Motor neuron (in vitro differentiated cells): Measurements from ENCODE around the gene FGD5. TPM values are rescaled to one million over a fixed set of nuclear protein-coding genes. Genes with fewer than 3 reads are reported as not detected.

Experiments used
- ATAC-seq, 8 experiments: fragments of 200-7000 bp; cut with Tn5 transposase; replicated peaks in 6 of 8; 2 replicates each; pipeline ENCODE4 v1.8.0; 2021; ENCODE audit warnings: mild to moderate bottlenecking in 8 of 8, moderate library complexity in 8 of 8
- H3K27ac ChIP-seq, 2 donors: fragments of 250-450 bp; sonication (Bioruptor Pico); 2 replicates each; pipeline ENCODE4 v1.9.0; 2021; ENCODE audit warnings: antibody characterized with exemption in 2 of 2, mild to moderate bottlenecking in 2 of 2, moderate library complexity in 1 of 2
- H3K4me1 ChIP-seq, 2 donors: fragments of 250-450 bp; sonication (Bioruptor Pico); replicated peaks in 1 of 2; 2 replicates each; pipeline ENCODE4 v1.6.1; 2021; ENCODE audit warnings: antibody characterized with exemption in 2 of 2, mild to moderate bottlenecking in 2 of 2, moderate library complexity in 1 of 2
- H3K4me3 ChIP-seq, 5 donors: fragments of 250-450 bp; sonication (Bioruptor Pico); 2 replicates each; pipeline ENCODE4 v1.9.0; 2021; ENCODE audit warnings: antibody characterized with exemption in 5 of 5, mild to moderate bottlenecking in 5 of 5, moderate library complexity in 4 of 5
- WGBS, 10 experiments: fragments of 450-650 bp; shearing (Covaris generic); methylation state at CpG; one replicate each; pipeline ENCODE4 v1.0.0; 2022; 5-methylcytosine and 5-hydroxymethylcytosine counted together
- in situ Hi-C, 9 experiments: fragments of 400-800 bp; cut with MboI; loops; one replicate each; pipeline ENCODE4 v1.15.0; 2021; ENCODE audit warnings: low sequenced_read_pairs in 9 of 9, low pct_unique_long_range_greater_than_20kb in 2 of 9; ENCODE audit not compliant: unreplicated experiment in 9 of 9
- total RNA-seq, 8 experiments: library from RNA; unstranded; fragments of 300-600 nt; gene quantifications; 2 replicates each; pipeline versions ENCODE4 v1.2.3 to v1.2.4, GENCODE V29; 2022

FGD5 gene
- total RNA-seq, 8 experiments from 2014 or later, result 0.73 to 114 (median 4.0) TPM

GRCh38 chr3:14791343-14791945 is 27.3 kb upstream of the FGD5 start:
- in situ Hi-C loops, result loop anchor here in 5 of 9 experiments (10.0 to 25.0 kb wide), 2 partner anchors 121 to 123 kb away; no protein-coding TSS in a partner anchor
- Histone ChIP-seq H3K4me1 (peaks cover 7 to 11% of the 10 kb centered on the region in 2 donors), H3K27ac (no peak overlapping the region), H3K4me3 (no peak overlapping the region)
- ATAC-seq, result peak; percentile 57 to 91 (median 78)
- 0 to 16% (median 0%) methylated on average over 1 to 7 of the region's 15 CpGs; no CpG with 5 or more reads in 3 of the 10 experiments for WGBS, 10 experiments

DNA sequence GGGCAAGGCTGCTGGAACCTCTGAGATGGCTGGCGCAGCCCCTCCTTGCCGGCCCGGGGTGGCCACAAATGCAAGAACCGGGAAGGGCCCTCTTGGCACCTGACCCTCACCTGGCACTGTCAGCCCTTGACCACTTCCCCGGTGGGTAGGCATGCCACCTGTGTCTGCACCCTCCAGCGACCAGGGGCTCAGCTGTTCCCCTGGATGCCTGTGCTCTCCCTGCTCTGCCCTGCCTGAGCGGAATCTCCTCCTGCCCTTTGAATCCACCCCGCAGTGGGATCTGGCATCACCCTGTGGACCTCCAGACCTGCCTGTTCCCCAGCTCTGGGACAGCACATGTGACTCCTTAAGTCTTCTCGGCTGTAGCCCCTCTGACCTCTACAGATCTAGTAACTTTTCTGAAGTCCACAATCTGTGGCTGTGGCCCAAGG is 26.1 kb upstream of the FGD5 start:
- 0 to 100% (median 93%) methylated on average over 1 to 3 of the region's 9 CpGs; no CpG with 5 or more reads in 5 of the 10 experiments for WGBS, 10 experiments
- in situ Hi-C loops, result loop anchor here in 5 of 9 experiments (10.0 to 25.0 kb wide), 2 partner anchors 120 to 122 kb away; no protein-coding TSS in a partner anchor

GRCh38 chr3:14793126-14793857 is 25.5 kb upstream of the FGD5 start:
- no peak overlapping the region for H3K4me3 ChIP-seq
- in situ Hi-C loops, result loop anchor here in 5 of 9 experiments (10.0 to 25.0 kb wide), 2 partner anchors 119 to 122 kb away; no protein-coding TSS in a partner anchor
- 23 to 87% (median 66%) methylated on average over 1 to 13 of the region's 15 CpGs for WGBS, 10 experiments
- peaks cover 11 to 13% of the 10 kb centered on the region in 2 donors for H3K4me1 ChIP-seq
- ATAC-seq, result peak in 2 of 8 experiments; percentile 21 to 33
- no peak overlapping the region for H3K27ac ChIP-seq

More for the DNA sequence above, 26.1 kb upstream of the FGD5 start:
- no peak overlapping the region for H3K4me3 ChIP-seq
- H3K4me1 ChIP-seq, result peaks cover 14 to 15% of the 10 kb centered on the region in 2 donors
- H3K27ac ChIP-seq, result no peak overlapping the region
- ATAC-seq, result no peak

DNA sequence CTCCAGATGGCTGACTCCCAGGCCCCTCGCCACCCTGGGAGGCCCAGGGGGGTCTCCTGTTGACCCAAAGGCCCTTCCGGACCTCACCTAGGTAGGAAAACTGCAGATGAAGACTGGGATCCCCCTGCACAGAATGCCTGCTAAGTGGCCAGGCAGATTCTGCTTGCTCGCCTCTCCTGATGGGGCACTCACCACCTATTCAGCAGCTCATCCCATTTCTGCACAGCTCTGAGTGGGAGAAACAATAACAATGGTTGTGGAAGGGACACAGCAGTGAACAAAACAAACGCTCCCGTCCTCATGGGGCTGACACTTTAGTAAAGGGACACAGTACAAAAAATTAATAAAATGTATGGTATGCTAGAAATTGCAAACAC is 24.9 kb upstream of the FGD5 start:
- in situ Hi-C loops, result loop anchor here in 5 of 9 experiments (10.0 to 25.0 kb wide), 2 partner anchors 118 to 121 kb away; no protein-coding TSS in a partner anchor
- peaks cover 11 to 12% of the 10 kb centered on the region in 2 donors for H3K4me1 ChIP-seq
- no peak for ATAC-seq
- WGBS, 10 experiments, result 92 to 100% (median 100%) methylated on average over 1 to 3 of the region's 5 CpGs; no CpG with 5 or more reads in 5 of the 10 experiments
- H3K4me3 ChIP-seq, result no peak overlapping the region
- H3K27ac ChIP-seq, result no peak overlapping the region

DNA sequence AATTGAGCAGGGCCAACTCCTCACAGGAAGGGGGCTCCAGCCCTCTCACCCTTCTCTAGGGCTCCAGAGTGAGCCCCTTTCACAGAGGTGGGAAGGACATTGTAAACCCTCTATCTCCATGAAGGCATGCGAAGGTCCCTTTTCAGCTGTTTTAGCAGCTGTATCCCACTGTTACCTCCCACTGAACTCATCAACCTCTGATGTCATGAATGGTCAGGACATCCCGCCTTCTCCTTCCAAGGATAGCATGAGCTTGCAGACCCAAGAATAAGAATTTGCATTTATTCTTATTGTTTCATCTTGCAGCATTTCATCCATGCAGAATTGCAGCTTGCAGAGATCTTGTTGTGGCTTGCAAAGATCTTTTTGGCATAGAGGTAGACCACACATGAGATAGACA is 24.3 kb upstream of the FGD5 start:
- Histone ChIP-seq H3K27ac (no peak overlapping the region), H3K4me1 (peaks cover 11 to 12% of the 10 kb centered on the region in 2 donors), H3K4me3 (no peak overlapping the region)
- peak in 3 of 8 experiments; percentile 42 to 54 (median 52) for ATAC-seq
- in situ Hi-C loops, result loop anchor here in 5 of 9 experiments (10.0 to 25.0 kb wide), 2 partner anchors 118 to 120 kb away; no protein-coding TSS in a partner anchor
- 0 to 100% (median 60%) methylated on average over 1 to 2 of the region's 2 CpGs; no CpG with 5 or more reads in 3 of the 10 experiments for WGBS, 10 experiments

DNA sequence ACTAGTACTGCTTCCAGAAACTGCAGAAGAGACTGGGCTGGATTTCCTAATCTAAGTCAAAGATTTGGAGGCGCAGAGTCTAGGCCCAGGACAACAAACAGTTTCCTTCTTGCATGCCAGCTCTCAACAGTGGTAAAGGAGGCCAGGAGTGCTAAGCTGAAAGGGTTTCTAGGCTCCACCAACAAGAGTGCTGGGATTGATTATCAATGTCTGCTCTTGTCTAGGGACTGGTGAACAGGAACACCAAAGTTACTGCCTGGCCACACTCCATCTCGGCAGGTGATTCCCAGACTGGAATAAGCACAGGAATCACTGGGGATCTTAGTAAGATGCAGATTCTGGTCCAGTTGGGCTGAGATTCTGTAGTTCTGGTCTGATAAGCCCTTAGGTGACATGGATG is 22.8 kb upstream of the FGD5 start:
- in situ Hi-C loops, result loop anchor here in 5 of 9 experiments (10.0 to 25.0 kb wide), 2 partner anchors 116 to 119 kb away; no protein-coding TSS in a partner anchor
- Histone ChIP-seq H3K4me1 (peaks cover 11 to 12% of the 10 kb centered on the region in 2 donors), H3K27ac (no peak overlapping the region), H3K4me3 (no peak overlapping the region)
- 40 to 100% (median 73%) methylated on average over 1 to 2 of the region's 2 CpGs; no CpG with 5 or more reads in 4 of the 10 experiments for WGBS, 10 experiments
- ATAC-seq, result no peak

DNA sequence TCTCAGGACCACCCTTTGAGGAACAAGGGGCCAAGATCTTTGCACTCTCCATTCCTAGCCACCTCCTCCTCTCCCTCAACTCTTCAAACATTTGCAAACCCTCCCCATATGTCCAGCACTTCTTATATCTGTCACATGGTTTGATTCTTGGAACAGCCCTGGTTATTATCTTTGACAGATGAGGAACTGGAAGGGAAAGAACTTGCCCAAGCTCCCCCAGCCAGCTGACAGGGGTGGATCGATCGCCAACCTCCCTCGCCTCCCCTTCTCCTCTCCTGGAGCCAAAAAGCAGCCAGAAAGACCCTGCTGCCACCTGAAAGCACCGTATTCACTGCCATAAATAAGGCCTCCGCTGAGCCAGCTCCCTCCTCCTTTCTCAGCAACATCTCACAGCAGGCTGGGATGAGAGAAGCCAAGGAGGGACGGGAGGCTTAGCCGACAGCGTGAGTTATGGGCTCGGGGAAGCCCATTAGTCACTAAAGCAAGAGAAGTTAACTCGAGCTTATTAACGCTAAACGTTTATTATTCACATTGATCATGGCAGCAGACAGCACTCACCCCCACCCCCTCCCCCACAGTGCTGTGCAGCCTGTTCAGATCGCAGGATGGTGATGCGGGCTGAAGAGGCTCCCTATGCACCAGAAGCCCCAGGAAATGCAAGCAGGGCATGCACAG is 22.2 kb upstream of the FGD5 start:
- Histone ChIP-seq H3K27ac (peak overlapping the region; percentile 43 to 46), H3K4me3 (no peak overlapping the region), H3K4me1 (peaks cover 10 to 13% of the 10 kb centered on the region in 2 donors)
- 7 to 63% (median 34%) methylated on average over 5 to 8 of the region's 14 CpGs; no CpG with 5 or more reads in 7 of the 10 experiments for WGBS, 10 experiments
- ATAC-seq, result peak in 5 of 8 experiments; percentile 97 to 98 (median 98)
- in situ Hi-C loops, result loop anchor here in 5 of 9 experiments (10.0 to 25.0 kb wide), 2 partner anchors 116 to 118 kb away; no protein-coding TSS in a partner anchor

DNA sequence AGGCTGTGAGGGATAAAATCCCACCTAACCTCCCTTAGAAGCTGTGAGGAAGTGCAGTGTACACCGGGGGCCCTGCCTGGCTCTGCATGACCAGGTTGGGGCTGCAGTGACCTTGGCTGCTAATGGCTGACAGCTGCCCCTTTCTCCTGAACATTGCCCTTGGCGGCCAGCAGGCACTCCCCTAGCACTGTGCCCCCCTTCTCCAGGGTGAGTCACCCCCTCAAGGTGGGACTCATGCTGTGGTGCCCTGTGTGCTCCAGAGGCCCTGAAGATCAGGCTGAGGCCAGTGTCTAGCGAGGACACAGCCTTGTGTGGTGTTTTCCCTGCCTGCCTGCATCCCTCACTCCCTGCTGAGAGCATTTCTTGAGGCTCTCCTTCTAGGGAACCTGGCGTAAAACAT is 21.0 kb upstream of the FGD5 start:
- no peak for ATAC-seq
- no peak overlapping the region for H3K27ac ChIP-seq
- no peak overlapping the region for H3K4me3 ChIP-seq
- in situ Hi-C loops, result loop anchor here in 5 of 9 experiments (10.0 to 25.0 kb wide), 2 partner anchors 115 to 117 kb away; no protein-coding TSS in a partner anchor
- 49 to 92% (median 61%) methylated on average over 1 to 3 of the region's 4 CpGs; no CpG with 5 or more reads in 3 of the 10 experiments for WGBS, 10 experiments
- peaks cover 10 to 20% of the 10 kb centered on the region in 2 donors for H3K4me1 ChIP-seq

DNA sequence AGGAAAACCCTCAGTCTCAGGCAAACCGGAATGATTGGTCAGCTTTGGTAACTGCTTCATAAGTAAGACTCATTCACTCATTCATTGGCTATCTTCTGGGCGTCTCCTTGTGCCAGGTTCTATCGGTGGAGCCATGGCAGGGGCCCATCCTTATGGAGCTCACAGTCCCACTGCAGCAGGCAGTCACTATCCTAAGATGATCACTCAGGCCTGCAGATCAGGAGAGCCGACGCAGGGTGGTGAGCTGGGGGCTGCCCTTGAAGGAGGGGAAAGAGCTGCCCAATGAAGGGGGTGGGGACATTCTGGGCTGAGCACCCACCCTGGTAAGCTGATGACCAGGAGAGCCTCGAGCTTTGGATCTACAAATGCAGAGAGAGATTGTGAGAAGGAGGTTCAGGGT is 20.5 kb upstream of the FGD5 start:
- H3K4me3 ChIP-seq, result no peak overlapping the region
- peaks cover 10 to 20% of the 10 kb centered on the region in 2 donors for H3K4me1 ChIP-seq
- WGBS, 10 experiments, result 27 to 89% (median 70%) methylated on average over 1 to 3 of the region's 6 CpGs; no CpG with 5 or more reads in 5 of the 10 experiments
- in situ Hi-C loops, result loop anchor here in 5 of 9 experiments (10.0 to 25.0 kb wide), 2 partner anchors 114 to 117 kb away; no protein-coding TSS in a partner anchor
- H3K27ac ChIP-seq, result no peak overlapping the region
- no peak for ATAC-seq

DNA sequence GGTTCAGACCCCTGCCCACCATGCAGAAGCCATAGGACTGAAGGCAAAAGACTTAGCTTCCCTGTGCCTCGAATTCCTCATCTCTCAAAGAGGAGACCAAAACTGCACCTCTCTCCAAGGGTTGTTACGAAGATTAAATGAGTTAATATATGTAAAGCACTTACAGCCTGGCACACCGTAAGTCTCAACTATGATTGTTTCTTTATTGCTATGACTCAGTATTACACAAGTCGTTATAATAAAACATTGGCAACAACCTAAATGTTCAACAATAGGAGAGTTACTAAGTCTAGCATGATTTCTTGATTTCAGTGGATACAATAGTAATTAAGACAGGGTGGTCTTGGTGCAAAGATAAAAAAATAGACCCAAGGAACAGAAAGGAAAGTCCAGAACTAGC is 19.6 kb upstream of the FGD5 start:
- in situ Hi-C loops, result loop anchor here in 5 of 9 experiments (10.0 to 25.0 kb wide), 2 partner anchors 113 to 116 kb away; no protein-coding TSS in a partner anchor
- Histone ChIP-seq H3K27ac (no peak overlapping the region), H3K4me1 (peaks cover 10 to 20% of the 10 kb centered on the region in 2 donors), H3K4me3 (no peak overlapping the region)
- WGBS, 10 experiments, result 10 to 89% (median 77%) methylated on average over 1 to 4 of the region's 4 CpGs; no CpG with 5 or more reads in 2 of the 10 experiments
- no peak for ATAC-seq

- Histone ChIP-seq H3K27ac (no peak overlapping the region), H3K4me3 (no peak overlapping the region), H3K4me1 (peaks cover 9 to 20% of the 10 kb centered on the region in 2 donors)
- no peak for ATAC-seq
- in situ Hi-C loops, result no loop called here
- WGBS, 10 experiments, result 63 to 100% (median 87%) methylated on average over 1 to 8 of the region's 9 CpGs; no CpG with 5 or more reads in 2 of the 10 experiments
Observed at GRCh38 chr3:14801031-14801430, 17.7 kb upstream of the FGD5 start.
